ENCODE measurements around the gene TMEM200B.

Gene TMEM200B

GRCh38 chr1:29123887-29124365, at the start of gene TMEM200B:
TMEM200B (minus strand) TSS chr1:29123903; CDS start chr1:29121828, 2,075 bp downstream.
- TF ChIP-seq CTCF (IDR thresholded peaks at IDR 0.05): no peak
- TF ChIP-seq ZFX (IDR thresholded peaks at IDR 0.05; ENCODE audit: borderline replicate concordance): no peak
- no peak within 1 kb of the TSS for H3K27ac ChIP-seq

- no peak overlapping the region for H3K27ac ChIP-seq
- TF ChIP-seq ZFX (IDR thresholded peaks at IDR 0.05; ENCODE audit: borderline replicate concordance) (no peak), CTCF (IDR thresholded peaks at IDR 0.05) (no peak)
Measured at GRCh38 chr1:29172415-29172939, 48.8 kb upstream of the TMEM200B start.

GRCh38 chr1:29171521-29171920, 47.8 kb upstream of the TMEM200B start:
- TF ChIP-seq ZFX (IDR thresholded peaks at IDR 0.05; ENCODE audit: borderline replicate concordance): no peak
- no peak for TF ChIP-seq CTCF (IDR thresholded peaks at IDR 0.05)
- H3K27ac ChIP-seq: no peak overlapping the region

GRCh38 chr1:29171089-29171488, 47.4 kb upstream of the TMEM200B start:
- TF ChIP-seq ZFX (IDR thresholded peaks at IDR 0.05; ENCODE audit: borderline replicate concordance) (no peak), CTCF (IDR thresholded peaks at IDR 0.05) (no peak)
- no peak overlapping the region for H3K27ac ChIP-seq

DNA sequence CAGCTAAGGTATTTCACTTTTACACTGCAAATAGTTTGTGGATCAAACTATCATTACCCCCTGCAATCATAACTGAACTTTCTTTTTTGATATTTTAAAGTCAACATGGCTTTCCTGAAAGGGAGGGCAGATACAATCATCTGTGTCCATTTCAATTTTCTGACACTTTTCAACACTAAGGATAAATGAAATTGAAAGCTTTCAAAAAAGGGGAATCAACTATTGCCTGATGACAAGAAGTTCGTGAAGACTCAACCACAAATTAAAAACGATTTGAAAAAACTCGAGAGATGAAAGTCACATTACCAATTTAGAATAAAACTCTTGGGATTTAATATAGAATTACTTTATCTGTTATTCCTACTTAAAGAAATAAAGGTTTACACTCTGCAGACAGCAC, 46.3 kb upstream of the TMEM200B start:
- no peak overlapping the region for H3K27ac ChIP-seq

GRCh38 chr1:29167904-29168303, 44.2 kb upstream of the TMEM200B start:
- H3K27ac ChIP-seq: no peak overlapping the region
- TF ChIP-seq ZFX (IDR thresholded peaks at IDR 0.05; ENCODE audit: borderline replicate concordance) (no peak), CTCF (IDR thresholded peaks at IDR 0.05) (no peak)

More for the DNA sequence above, 46.3 kb upstream of the TMEM200B start:
- no peak for TF ChIP-seq ZFX (IDR thresholded peaks at IDR 0.05; ENCODE audit: borderline replicate concordance)

DNA sequence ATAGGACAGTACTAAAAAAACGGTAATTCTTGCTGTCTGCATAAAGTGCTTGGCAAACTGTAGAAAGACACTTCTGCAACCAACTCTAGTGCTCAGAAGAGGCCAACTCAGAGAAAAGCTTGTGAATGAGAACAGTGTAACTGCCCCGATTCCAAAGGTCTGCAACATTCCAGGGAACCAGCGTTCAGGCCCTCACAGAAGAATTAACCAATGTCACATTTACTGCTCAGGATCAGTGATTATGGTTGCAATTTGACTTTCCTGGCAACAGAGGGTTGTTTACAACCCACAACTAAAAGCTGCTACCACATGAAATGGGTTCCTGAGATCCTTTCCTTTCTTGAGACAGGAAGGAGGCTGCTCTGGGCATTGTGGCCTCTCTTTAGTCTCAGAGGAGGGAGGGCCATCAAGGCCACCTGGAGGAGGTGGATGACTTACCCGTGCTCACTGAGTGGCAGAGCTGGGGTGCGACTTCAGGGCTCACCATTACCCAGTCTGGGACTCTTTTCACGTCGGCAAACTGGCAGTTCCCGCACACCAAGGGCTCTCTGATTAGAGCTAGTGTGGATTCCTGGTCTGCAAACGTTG, 42.7 kb upstream of the TMEM200B start:
- TF ChIP-seq CTCF (IDR thresholded peaks at IDR 0.05): no peak
- TF ChIP-seq ZFX (IDR thresholded peaks at IDR 0.05; ENCODE audit: borderline replicate concordance): no peak

More for the DNA sequence above, 42.7 kb upstream of the TMEM200B start:
- no peak overlapping the region for H3K27ac ChIP-seq

All from 22Rv1 (cell line).